ENCODE results near the gene SLC35F1. TPM values are rescaled to one million over a fixed set of nuclear protein-coding genes. Genes with fewer than 3 reads are reported as not detected.
"Not testable (repeated sequence)": the region's sequence is repeated elsewhere in the genome, so short reads cannot be mapped to it uniquely, and the experiment has no call there.

The SLC35F1 gene
- total and polyA plus RNA-seq, 3 experiments from 2014 or later, result not detected

GRCh38 chr6:118029967-118030366 lies 122.9 kb downstream of the SLC35F1 start:
- Mint-ChIP-seq H3K4me3 (no peak overlapping the region), H3K27ac (no peak overlapping the region), H3K36me3 (no peaks in the 10 kb centered on the region), H3K4me1 (no peaks in the 10 kb centered on the region), H3K9me3 (peaks cover 0 to 3% (median 0%) of the 10 kb centered on the region in 5 donors), H3K27me3 (no peaks in the 10 kb centered on the region)
- no peak overlapping the region for H3K27ac ChIP-seq (ENCODE audit: low read depth, low read length)
- no peaks in the 10 kb centered on the region for H3K4me1 ChIP-seq (ENCODE audit: insufficient read depth, low read length)
- H3K9me3 ChIP-seq (ENCODE audit: low read length), result no peaks in the 10 kb centered on the region
- no peak for DNase-seq
- no peaks in the 10 kb centered on the region for H3K36me3 ChIP-seq (ENCODE audit: insufficient read depth, low read length)
- CTCF ChIA-PET, result no interaction called here
- no peaks in the 10 kb centered on the region for H3K27me3 ChIP-seq (ENCODE audit: insufficient read depth, low read length, poor library complexity, severe bottlenecking)
- POLR2A ChIA-PET, result no interaction called here
- no peak overlapping the region for H3K4me3 ChIP-seq (ENCODE audit: low read length)

GRCh38 chr6:118037479-118037878 lies 130.4 kb downstream of the SLC35F1 start:
- H3K27ac Mint-ChIP-seq, result not testable (repeated sequence)

GRCh38 chr6:118042855-118043254 lies 135.8 kb downstream of the SLC35F1 start:
- Mint-ChIP-seq H3K9me3 (peaks cover 0 to 3% (median 0%) of the 10 kb centered on the region in 5 donors), H3K36me3 (no peaks in the 10 kb centered on the region), H3K4me3 (no peak overlapping the region), H3K4me1 (no peaks in the 10 kb centered on the region), H3K27me3 (peaks cover 2 to 9% of the 10 kb centered on the region in 2 donors), H3K27ac (no peak overlapping the region)
- H3K4me3 ChIP-seq (ENCODE audit: low read length), result no peak overlapping the region
- H3K27ac ChIP-seq (ENCODE audit: low read depth, low read length), result no peak overlapping the region
- DNase-seq, result no peak
- H3K9me3 ChIP-seq (ENCODE audit: low read length), result no peaks in the 10 kb centered on the region
- H3K4me1 ChIP-seq (ENCODE audit: insufficient read depth, low read length), result no peaks in the 10 kb centered on the region
- ChIA-PET CTCF (no interaction called here), POLR2A (no interaction called here)
- no peaks in the 10 kb centered on the region for H3K27me3 ChIP-seq (ENCODE audit: insufficient read depth, low read length, poor library complexity, severe bottlenecking)
- H3K36me3 ChIP-seq (ENCODE audit: insufficient read depth, low read length), result no peaks in the 10 kb centered on the region

More at GRCh38 chr6:118037479-118037878, 130.4 kb downstream of the SLC35F1 start:
- H3K9me3 ChIP-seq (ENCODE audit: low read length); H3K27ac ChIP-seq (ENCODE audit: low read depth, low read length); H3K4me1 ChIP-seq (ENCODE audit: insufficient read depth, low read length); CTCF ChIA-PET; POLR2A ChIA-PET; DNase-seq; H3K9me3 Mint-ChIP-seq; H3K36me3 Mint-ChIP-seq; H3K27me3 Mint-ChIP-seq; H3K27me3 ChIP-seq (ENCODE audit: insufficient read depth, low read length, poor library complexity, severe bottlenecking); H3K4me3 Mint-ChIP-seq; H3K4me3 ChIP-seq (ENCODE audit: low read length); H3K36me3 ChIP-seq (ENCODE audit: insufficient read depth, low read length); H3K4me1 Mint-ChIP-seq: not testable (repeated sequence)

GRCh38 chr6:118044275-118044674 lies 137.2 kb downstream of the SLC35F1 start:
- Histone ChIP-seq H3K27me3 (ENCODE audit: insufficient read depth, low read length, poor library complexity, severe bottlenecking) (no peaks in the 10 kb centered on the region), H3K36me3 (ENCODE audit: insufficient read depth, low read length) (no peaks in the 10 kb centered on the region), H3K4me3 (ENCODE audit: low read length) (no peak overlapping the region), H3K4me1 (ENCODE audit: insufficient read depth, low read length) (no peaks in the 10 kb centered on the region), H3K9me3 (ENCODE audit: low read length) (no peaks in the 10 kb centered on the region), H3K27ac (ENCODE audit: low read depth, low read length) (no peak overlapping the region)
- Mint-ChIP-seq H3K27ac (no peak overlapping the region), H3K36me3 (no peaks in the 10 kb centered on the region), H3K9me3 (peaks cover 0 to 3% (median 0%) of the 10 kb centered on the region in 5 donors), H3K4me1 (no peaks in the 10 kb centered on the region), H3K4me3 (peak overlapping the region in 1 of 7 donors; percentile 49), H3K27me3 (peaks cover 4 to 9% of the 10 kb centered on the region in 2 donors)
- ChIA-PET CTCF (no interaction called here), POLR2A (no interaction called here)
- no peak for DNase-seq

- Histone ChIP-seq H3K9me3 (ENCODE audit: low read length) (no peaks in the 10 kb centered on the region), H3K36me3 (ENCODE audit: insufficient read depth, low read length) (no peaks in the 10 kb centered on the region), H3K27me3 (ENCODE audit: insufficient read depth, low read length, poor library complexity, severe bottlenecking) (no peaks in the 10 kb centered on the region), H3K4me1 (ENCODE audit: insufficient read depth, low read length) (no peaks in the 10 kb centered on the region), H3K27ac (ENCODE audit: low read depth, low read length) (no peak overlapping the region), H3K4me3 (ENCODE audit: low read length) (no peak overlapping the region)
- H3K27me3 Mint-ChIP-seq, result peaks cover 0 to 4% of the 10 kb centered on the region in 2 donors
- H3K4me1 Mint-ChIP-seq, result no peaks in the 10 kb centered on the region
- ChIA-PET CTCF (no interaction called here), POLR2A (no interaction called here)
- H3K4me3 Mint-ChIP-seq, result no peak overlapping the region
- DNase-seq, result no peak
- H3K36me3 Mint-ChIP-seq, result no peaks in the 10 kb centered on the region
- H3K9me3 Mint-ChIP-seq, result peaks cover 0 to 3% (median 0%) of the 10 kb centered on the region in 5 donors
- H3K27ac Mint-ChIP-seq, result no peak overlapping the region
Measured at GRCh38 chr6:118054082-118054481, 147.0 kb downstream of the SLC35F1 start.

GRCh38 chr6:118061666-118062065 lies 154.6 kb downstream of the SLC35F1 start:
- Histone ChIP-seq H3K4me3 (ENCODE audit: low read length) (no peak overlapping the region), H3K4me1 (ENCODE audit: insufficient read depth, low read length) (no peaks in the 10 kb centered on the region), H3K9me3 (ENCODE audit: low read length) (no peaks in the 10 kb centered on the region), H3K36me3 (ENCODE audit: insufficient read depth, low read length) (no peaks in the 10 kb centered on the region), H3K27me3 (ENCODE audit: insufficient read depth, low read length, poor library complexity, severe bottlenecking) (no peaks in the 10 kb centered on the region), H3K27ac (ENCODE audit: low read depth, low read length) (no peak overlapping the region)
- ChIA-PET CTCF (no interaction called here), POLR2A (no interaction called here)
- peaks cover 0 to 11% of the 10 kb centered on the region in 2 donors for H3K27me3 Mint-ChIP-seq
- H3K27ac Mint-ChIP-seq, result no peak overlapping the region
- DNase-seq, result no peak
- H3K4me3 Mint-ChIP-seq, result no peak overlapping the region
- no peaks in the 10 kb centered on the region for H3K36me3 Mint-ChIP-seq
- H3K4me1 Mint-ChIP-seq, result no peaks in the 10 kb centered on the region
- H3K9me3 Mint-ChIP-seq, result peaks cover 0 to 3% (median 0%) of the 10 kb centered on the region in 5 donors

GRCh38 chr6:118080547-118080946 lies 173.5 kb downstream of the SLC35F1 start:
- no peak overlapping the region for H3K4me3 ChIP-seq (ENCODE audit: low read length)
- POLR2A ChIA-PET, result interaction anchor here (0.6 kb wide), 1 partner anchor 1030 kb away, joined by 3 read pairs; no protein-coding TSS in a partner anchor
- Mint-ChIP-seq H3K27me3 (peaks cover 5% of the 10 kb centered on the region in 2 donors), H3K27ac (no peak overlapping the region), H3K36me3 (no peaks in the 10 kb centered on the region), H3K4me1 (no peaks in the 10 kb centered on the region), H3K4me3 (no peak overlapping the region), H3K9me3 (peaks cover 0 to 2% (median 0%) of the 10 kb centered on the region in 5 donors)
- CTCF ChIA-PET, result no interaction called here
- no peaks in the 10 kb centered on the region for H3K27me3 ChIP-seq (ENCODE audit: insufficient read depth, low read length, poor library complexity, severe bottlenecking)
- no peak for DNase-seq
- H3K9me3 ChIP-seq (ENCODE audit: low read length), result no peaks in the 10 kb centered on the region
- no peaks in the 10 kb centered on the region for H3K36me3 ChIP-seq (ENCODE audit: insufficient read depth, low read length)
- no peaks in the 10 kb centered on the region for H3K4me1 ChIP-seq (ENCODE audit: insufficient read depth, low read length)
- no peak overlapping the region for H3K27ac ChIP-seq (ENCODE audit: low read depth, low read length)

GRCh38 chr6:118083711-118084110 lies 176.6 kb downstream of the SLC35F1 start:
- no peak overlapping the region for H3K4me3 Mint-ChIP-seq
- Histone ChIP-seq H3K27me3 (ENCODE audit: insufficient read depth, low read length, poor library complexity, severe bottlenecking) (no peaks in the 10 kb centered on the region), H3K4me1 (ENCODE audit: insufficient read depth, low read length) (no peaks in the 10 kb centered on the region), H3K9me3 (ENCODE audit: low read length) (no peaks in the 10 kb centered on the region), H3K4me3 (ENCODE audit: low read length) (no peak overlapping the region), H3K27ac (ENCODE audit: low read depth, low read length) (no peak overlapping the region), H3K36me3 (ENCODE audit: insufficient read depth, low read length) (no peaks in the 10 kb centered on the region)
- no peak overlapping the region for H3K27ac Mint-ChIP-seq
- ChIA-PET CTCF (no interaction called here), POLR2A (no interaction called here)
- H3K27me3 Mint-ChIP-seq, result peaks cover 2 to 7% of the 10 kb centered on the region in 2 donors
- H3K9me3 Mint-ChIP-seq, result no peaks in the 10 kb centered on the region
- no peak for DNase-seq
- no peaks in the 10 kb centered on the region for H3K36me3 Mint-ChIP-seq
- H3K4me1 Mint-ChIP-seq, result no peaks in the 10 kb centered on the region

- CTCF ChIA-PET, result no interaction called here
- no peaks in the 10 kb centered on the region for H3K27me3 ChIP-seq (ENCODE audit: insufficient read depth, low read length, poor library complexity, severe bottlenecking)
- peaks cover 5 to 11% of the 10 kb centered on the region in 2 donors for H3K27me3 Mint-ChIP-seq
Measured at GRCh38 chr6:118085665-118086064, 178.6 kb downstream of the SLC35F1 start.

More at GRCh38 chr6:118085665-118086064, 178.6 kb downstream of the SLC35F1 start:
- no peak overlapping the region for H3K4me3 Mint-ChIP-seq
- no peak overlapping the region for H3K27ac ChIP-seq (ENCODE audit: low read depth, low read length)
- H3K36me3 Mint-ChIP-seq, result no peaks in the 10 kb centered on the region
- no peak overlapping the region for H3K4me3 ChIP-seq (ENCODE audit: low read length)
- H3K4me1 ChIP-seq (ENCODE audit: insufficient read depth, low read length), result no peaks in the 10 kb centered on the region
- H3K4me1 Mint-ChIP-seq, result no peaks in the 10 kb centered on the region
- peaks cover 0 to 5% (median 4%) of the 10 kb centered on the region in 5 donors for H3K9me3 Mint-ChIP-seq
- no peak overlapping the region for H3K27ac Mint-ChIP-seq
- no peaks in the 10 kb centered on the region for H3K9me3 ChIP-seq (ENCODE audit: low read length)
- POLR2A ChIA-PET, result no interaction called here
- H3K36me3 ChIP-seq (ENCODE audit: insufficient read depth, low read length), result no peaks in the 10 kb centered on the region
- no peak for DNase-seq

Measured in CD8-positive, alpha-beta memory T cell (primary cell).